Keratinocyte (primary cell): ENCODE data around the gene WASF3. TPM values are rescaled to one million over a fixed set of nuclear protein-coding genes. Genes with fewer than 3 reads are reported as not detected.

ENCODE experiments used
- DNase-seq: peaks from one replicate; pipeline ENCODE4 v3.0.0-alpha.2; 2011; ENCODE audit warnings: low read depth, missing footprints, low spot score
- FAIRE-seq: peaks from 2 replicates; lab custom pipeline; 2011; peaks lifted over from hg19 to GRCh38; lab: Jason Lieb, UNC
- H2AFZ ChIP-seq: 2 replicates; pipeline ENCODE4 v1.6.0; 2012; ENCODE audit warnings: low read length, control low read depth, inconsistent platforms; ENCODE audit not compliant: control insufficient read depth
- H3K27ac ChIP-seq: 2 replicates; pipeline ENCODE4 v1.5.1; 2011; ENCODE audit warnings: low read length; ENCODE audit not compliant: control insufficient read depth, insufficient read depth
- H3K27me3 ChIP-seq: 3 replicates; pipeline ENCODE4 v1.6.0; 2011; ENCODE audit warnings: low read length; ENCODE audit not compliant: control insufficient read depth, insufficient read depth; ENCODE audit errors: extremely low read depth
- H3K36me3 ChIP-seq, 2 experiments: 2 replicates in 1 of 2; 3 replicates in 1 of 2; pipeline ENCODE4 v1.5.1; 2011; ENCODE audit warnings: low read length in 2 of 2, mild to moderate bottlenecking in 1 of 2; ENCODE audit not compliant: control insufficient read depth in 2 of 2, insufficient read depth in 2 of 2; ENCODE audit errors: extremely low read depth in 1 of 2
- H3K4me1 ChIP-seq: 3 replicates; pipeline ENCODE4 v1.5.1; 2011; ENCODE audit warnings: low read length; ENCODE audit not compliant: control insufficient read depth, insufficient read depth; ENCODE audit errors: extremely low read depth
- H3K4me2 ChIP-seq: 3 replicates; pipeline ENCODE4 v1.6.0; 2011; ENCODE audit warnings: low read depth, low read length; ENCODE audit not compliant: control insufficient read depth, insufficient read depth; ENCODE audit errors: extremely low read depth
- H3K4me3 ChIP-seq, 3 experiments: fragments of 200-600 bp in 1 of 3; sonication (generic) in 1 of 3; 2 replicates in 2 of 3; 3 replicates in 1 of 3; pipeline ENCODE4 v1.5.1; 2011 to 2016; ENCODE audit warnings: low read length in 3 of 3, mild to moderate bottlenecking in 3 of 3, control low read depth in 2 of 3, inconsistent platforms in 1 of 3, low read depth in 1 of 3, mixed read lengths in 1 of 3, mixed run types in 1 of 3, moderate library complexity in 1 of 3; ENCODE audit not compliant: control insufficient read depth in 2 of 3, insufficient read depth in 2 of 3; ENCODE audit errors: extremely low read depth in 1 of 3
- H3K79me2 ChIP-seq: 2 replicates; pipeline ENCODE4 v1.6.0; 2012; ENCODE audit warnings: low read length; ENCODE audit not compliant: control insufficient read depth, insufficient read depth
- H3K9ac ChIP-seq: 3 replicates; pipeline ENCODE4 v1.6.0; 2011; ENCODE audit warnings: low read length; ENCODE audit not compliant: control insufficient read depth, insufficient read depth; ENCODE audit errors: extremely low read depth
- H3K9me1 ChIP-seq: 3 replicates; pipeline ENCODE4 v1.6.0; 2011; ENCODE audit warnings: low read length; ENCODE audit not compliant: control insufficient read depth, insufficient read depth; ENCODE audit errors: extremely low read depth
- H3K9me3 ChIP-seq: 2 replicates; pipeline ENCODE4 v1.5.1; 2012; ENCODE audit warnings: low read depth, low read length; ENCODE audit not compliant: control insufficient read depth
- H4K20me1 ChIP-seq: 3 replicates; pipeline ENCODE4 v1.6.0; 2011; ENCODE audit warnings: low read length; ENCODE audit not compliant: control insufficient read depth, insufficient read depth; ENCODE audit errors: extremely low read depth
- CTCF ChIP-seq, 3 experiments: IDR thresholded peaks in 1 of 3; conservative IDR thresholded peaks in 1 of 3; optimal IDR thresholded peaks in 1 of 3; 2 replicates in 2 of 3; 3 replicates in 1 of 3; pipeline versions ENCODE3 to v1.5.1; 2011; ENCODE audit warnings: low read length in 3 of 3, mild to moderate bottlenecking in 3 of 3, moderate library complexity in 2 of 3, control low read depth in 1 of 3, inconsistent platforms in 1 of 3; ENCODE audit not compliant: insufficient read depth in 2 of 3; ENCODE audit errors: extremely low read depth in 1 of 3
- EZH2 ChIP-seq: IDR thresholded peaks from one replicate; pipeline ENCODE4 v1.6.1; 2012; ENCODE audit warnings: inconsistent platforms, mild to moderate bottlenecking, low read length, moderate library complexity
- dilution Hi-C: fragments of 300-500 bp; cut with MboI; formaldehyde crosslinking; loops from one replicate; pipeline ENCODE4 v1.7.0; 2020; ENCODE audit warnings: low sequenced_read_pairs; ENCODE audit not compliant: extremely low pct_ligation_motif_present
- polyA plus RNA-seq, 5 experiments: library from polyadenylated mRNA; depleted of rRNA in 3 of 5; stranded (reverse) in 3 of 5; stranded (forward) in 1 of 5; unstranded in 1 of 5; fragments of >200 nt; gene quantifications; 1 replicate in 1 of 5; 2 replicates in 3 of 5; 3 replicates in 1 of 5; pipeline versions ENCODE4 v1.2.1 to v1.2.3, GENCODE V29; 2011 to 2012; ENCODE audit warnings: missing spikeins in 2 of 5, low read depth in 1 of 5, low replicate concordance in 1 of 5

The WASF3 gene
- polyA plus RNA-seq, 1 donor (not counting 4 experiments of a cell fraction or from before 2014, with no cell fraction given) = 6.3 TPM

- no peaks in the 10 kb centered on the region for H3K27me3 ChIP-seq
- H3K4me3 ChIP-seq = no peak overlapping the region
- H3K4me2 ChIP-seq = no peak overlapping the region
- H2AFZ ChIP-seq = no peak overlapping the region
- no peak for FAIRE-seq
- TF ChIP-seq CTCF (optimal IDR thresholded peaks at IDR 0.05 in 1 of 3, IDR thresholded peaks at IDR 0.05 in 1 of 3, conservative IDR thresholded peaks at IDR 0.05 in 1 of 3; ENCODE audit: extremely low read depth in 1 of 3, insufficient read depth in 2 of 3, low read length in 3 of 3) = no peak
- TF ChIP-seq EZH2 = no peak
- H3K9me3 ChIP-seq = no peaks in the 10 kb centered on the region
- no peak for DNase-seq
- H3K9me1 ChIP-seq = no peaks in the 10 kb centered on the region
- dilution Hi-C loops = no loop called here
- H3K27ac ChIP-seq = no peak overlapping the region
- H4K20me1 ChIP-seq = no peaks in the 10 kb centered on the region
- H3K79me2 ChIP-seq = no peaks in the 10 kb centered on the region
- no peaks in the 10 kb centered on the region for H3K4me1 ChIP-seq
- no peaks in the 10 kb centered on the region for H3K36me3 ChIP-seq
- no peak overlapping the region for H3K9ac ChIP-seq
Observed at GRCh38 chr13:26526702-26527216, 30.7 kb upstream of the WASF3 start.

- no peak overlapping the region for H3K27ac ChIP-seq
- no peaks in the 10 kb centered on the region for H3K36me3 ChIP-seq
- H4K20me1 ChIP-seq = no peaks in the 10 kb centered on the region
- no peak overlapping the region for H3K4me3 ChIP-seq
- no peaks in the 10 kb centered on the region for H3K4me1 ChIP-seq
- TF ChIP-seq CTCF (optimal IDR thresholded peaks at IDR 0.05 in 1 of 3, IDR thresholded peaks at IDR 0.05 in 1 of 3, conservative IDR thresholded peaks at IDR 0.05 in 1 of 3; ENCODE audit: extremely low read depth in 1 of 3, insufficient read depth in 2 of 3, low read length in 3 of 3) = no peak
- no peak for TF ChIP-seq EZH2
- no peak overlapping the region for H3K4me2 ChIP-seq
- H3K9me3 ChIP-seq = no peaks in the 10 kb centered on the region
- DNase-seq (no peak), FAIRE-seq (no peak)
- dilution Hi-C loops = no loop called here
- no peaks in the 10 kb centered on the region for H3K27me3 ChIP-seq
- H3K79me2 ChIP-seq = no peaks in the 10 kb centered on the region
- no peak overlapping the region for H2AFZ ChIP-seq
- H3K9ac ChIP-seq = no peak overlapping the region
- H3K9me1 ChIP-seq = no peaks in the 10 kb centered on the region
Observed at GRCh38 chr13:26528527-26528926, 29.0 kb upstream of the WASF3 start.
